PFSK-1 (cell line): Measurements from ENCODE around the gene NAA40.

Experiments
- FOXP2 ChIP-seq: optimal IDR thresholded peaks from 2 replicates; pipeline ENCODE3; 2011; ENCODE audit warnings: borderline replicate concordance, control low read depth, inconsistent platforms; ENCODE audit not compliant: insufficient read depth; ENCODE audit errors: extremely low read length, extremely low read depth
- POLR2AphosphoS5 ChIP-seq: IDR thresholded peaks from 2 replicates; pipeline ENCODE4 v1.6.1; 2012; ENCODE audit warnings: low read depth, mild to moderate bottlenecking, control low read depth, low read length, moderate library complexity
- SIN3A ChIP-seq: IDR thresholded peaks from 2 replicates; pipeline ENCODE4 v1.6.1; 2012; ENCODE audit warnings: mild to moderate bottlenecking, low read length, moderate library complexity, borderline replicate concordance; ENCODE audit not compliant: insufficient read depth
- TAF1 ChIP-seq: IDR thresholded peaks from 2 replicates; pipeline ENCODE4 v1.6.1; 2012; ENCODE audit warnings: low read length, control low read depth, borderline replicate concordance; ENCODE audit not compliant: insufficient read depth
- TF ChIP-seq, protein P1 (sequence below), 2 experiments: IDR thresholded peaks; 2 replicates each; pipeline versions ENCODE4 v1.6.1 to v1.8.0; 2011 to 2012; ENCODE audit warnings: low read depth in 2 of 2, low read length in 2 of 2, control low read depth in 1 of 2, inconsistent platforms in 1 of 2, mild to moderate bottlenecking in 1 of 2, moderate library complexity in 1 of 2; ENCODE audit not compliant: insufficient read depth in 1 of 2

Gene NAA40

DNA sequence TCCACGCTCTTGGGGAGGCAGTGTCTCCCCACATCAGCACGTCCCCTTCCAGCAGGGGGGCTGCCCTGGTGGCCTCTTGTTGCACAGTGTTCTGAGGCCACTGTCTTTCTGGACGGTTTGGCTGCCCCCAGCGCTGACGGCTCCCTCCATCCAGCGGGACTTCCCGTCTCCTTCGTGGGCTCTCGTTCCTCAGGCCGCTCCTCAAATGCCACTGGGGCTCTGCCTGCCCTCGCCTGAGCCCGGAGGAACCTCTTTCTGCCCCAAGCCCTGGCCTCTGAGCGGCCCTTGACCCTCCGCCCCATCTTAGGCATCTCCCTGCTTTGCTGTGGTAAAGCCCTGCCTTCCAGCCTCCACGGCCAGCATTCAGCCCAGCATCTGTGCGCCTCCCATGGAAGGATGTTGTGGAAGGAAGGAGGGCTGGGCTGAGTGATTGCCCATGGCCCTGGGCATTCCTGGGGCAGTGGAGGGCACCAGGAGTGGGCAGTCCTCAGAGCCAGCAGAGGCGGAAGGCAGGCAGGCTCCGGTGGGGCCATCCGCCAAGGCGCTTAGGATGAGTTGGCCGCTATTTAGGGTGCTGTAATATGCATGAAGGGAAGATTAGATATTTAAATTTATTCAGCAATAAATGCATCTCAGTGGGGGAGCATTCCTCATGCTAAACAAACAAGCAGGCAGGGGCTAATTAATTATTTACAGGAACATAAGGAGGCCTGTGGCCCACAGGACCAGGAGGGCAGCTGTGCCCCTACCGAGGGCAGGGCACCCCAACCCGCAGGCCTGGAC lies 65.2 kb downstream of the NAA40 start:
- no peak for TF ChIP-seq POLR2AphosphoS5
- TF ChIP-seq, protein P1, sequence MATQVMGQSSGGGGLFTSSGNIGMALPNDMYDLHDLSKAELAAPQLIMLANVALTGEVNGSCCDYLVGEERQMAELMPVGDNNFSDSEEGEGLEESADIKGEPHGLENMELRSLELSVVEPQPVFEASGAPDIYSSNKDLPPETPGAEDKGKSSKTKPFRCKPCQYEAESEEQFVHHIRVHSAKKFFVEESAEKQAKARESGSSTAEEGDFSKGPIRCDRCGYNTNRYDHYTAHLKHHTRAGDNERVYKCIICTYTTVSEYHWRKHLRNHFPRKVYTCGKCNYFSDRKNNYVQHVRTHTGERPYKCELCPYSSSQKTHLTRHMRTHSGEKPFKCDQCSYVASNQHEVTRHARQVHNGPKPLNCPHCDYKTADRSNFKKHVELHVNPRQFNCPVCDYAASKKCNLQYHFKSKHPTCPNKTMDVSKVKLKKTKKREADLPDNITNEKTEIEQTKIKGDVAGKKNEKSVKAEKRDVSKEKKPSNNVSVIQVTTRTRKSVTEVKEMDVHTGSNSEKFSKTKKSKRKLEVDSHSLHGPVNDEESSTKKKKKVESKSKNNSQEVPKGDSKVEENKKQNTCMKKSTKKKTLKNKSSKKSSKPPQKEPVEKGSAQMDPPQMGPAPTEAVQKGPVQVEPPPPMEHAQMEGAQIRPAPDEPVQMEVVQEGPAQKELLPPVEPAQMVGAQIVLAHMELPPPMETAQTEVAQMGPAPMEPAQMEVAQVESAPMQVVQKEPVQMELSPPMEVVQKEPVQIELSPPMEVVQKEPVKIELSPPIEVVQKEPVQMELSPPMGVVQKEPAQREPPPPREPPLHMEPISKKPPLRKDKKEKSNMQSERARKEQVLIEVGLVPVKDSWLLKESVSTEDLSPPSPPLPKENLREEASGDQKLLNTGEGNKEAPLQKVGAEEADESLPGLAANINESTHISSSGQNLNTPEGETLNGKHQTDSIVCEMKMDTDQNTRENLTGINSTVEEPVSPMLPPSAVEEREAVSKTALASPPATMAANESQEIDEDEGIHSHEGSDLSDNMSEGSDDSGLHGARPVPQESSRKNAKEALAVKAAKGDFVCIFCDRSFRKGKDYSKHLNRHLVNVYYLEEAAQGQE (IDR thresholded peaks at IDR 0.05; ENCODE audit: insufficient read depth in 1 of 2, low read depth in 2 of 2, low read length in 2 of 2): no peak
- no peak for TF ChIP-seq TAF1
- TF ChIP-seq FOXP2: no peak
- TF ChIP-seq SIN3A: no peak

DNA sequence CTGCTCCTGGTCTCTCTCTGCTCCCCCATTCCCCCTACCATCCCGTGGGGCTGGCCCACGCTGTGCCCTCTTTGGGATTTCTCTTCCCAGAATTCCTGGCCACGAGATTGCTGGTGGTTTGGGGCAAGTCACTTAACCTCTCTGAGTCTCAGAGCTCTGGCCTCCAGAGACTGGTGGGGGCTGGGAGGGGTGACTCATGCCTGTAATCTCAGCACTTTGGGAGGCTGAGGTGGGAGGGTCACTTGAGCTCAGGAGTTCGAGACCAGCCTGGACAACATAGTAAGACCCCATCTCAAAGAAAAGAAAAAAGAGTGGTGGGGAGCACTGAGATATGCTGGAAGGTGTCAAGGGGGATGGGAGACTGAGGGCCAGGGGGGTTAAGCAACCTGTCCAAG lies 65.8 kb downstream of the NAA40 start:
- TF ChIP-seq, protein P1 (IDR thresholded peaks at IDR 0.05; ENCODE audit: insufficient read depth in 1 of 2, low read depth in 2 of 2, low read length in 2 of 2): no peak
- no peak for TF ChIP-seq FOXP2
- TF ChIP-seq SIN3A: no peak
- TF ChIP-seq TAF1: no peak
- no peak for TF ChIP-seq POLR2AphosphoS5

DNA sequence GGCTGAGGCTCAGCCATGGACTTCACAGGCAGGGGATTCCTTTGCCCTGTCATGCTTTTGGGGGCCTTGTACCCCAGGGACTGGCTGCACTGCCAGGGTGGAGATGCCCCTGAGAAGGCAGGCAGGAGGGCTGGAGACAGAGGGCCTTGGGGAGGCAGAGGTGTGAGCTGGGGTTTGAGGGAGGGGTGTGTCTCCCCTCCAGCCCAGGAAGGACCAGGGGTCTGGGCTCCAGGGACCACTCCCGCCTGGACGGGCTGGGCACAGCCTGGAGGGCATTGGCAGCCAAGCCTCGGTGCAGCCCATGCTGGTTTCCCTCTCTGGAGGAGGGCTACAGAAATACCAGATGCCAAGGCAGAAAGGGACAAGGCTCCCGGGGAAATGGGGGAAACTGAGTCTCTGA lies 66.9 kb downstream of the NAA40 start:
- no peak for TF ChIP-seq TAF1
- no peak for TF ChIP-seq SIN3A
- no peak for TF ChIP-seq FOXP2

DNA sequence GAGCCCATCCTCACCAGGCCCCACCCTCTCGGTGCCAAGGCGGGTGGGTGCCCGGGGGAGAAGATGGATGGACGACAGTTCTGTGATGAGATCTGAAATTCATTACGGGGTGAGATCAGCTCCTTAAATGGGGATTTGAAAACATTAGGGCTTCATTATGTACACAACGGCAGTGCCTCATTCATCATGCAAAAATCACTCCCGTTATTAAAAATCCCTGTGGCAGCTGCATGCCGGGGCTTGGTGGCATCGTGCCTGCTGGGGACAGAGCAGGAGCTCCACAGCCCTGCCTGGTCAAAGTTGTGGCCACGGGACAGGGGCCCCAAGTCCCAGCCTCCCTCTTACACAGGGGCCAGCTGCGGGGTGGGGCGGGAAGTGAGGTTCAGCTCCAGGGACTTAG lies 67.6 kb downstream of the NAA40 start:
- no peak for TF ChIP-seq FOXP2
- TF ChIP-seq, protein P1 (IDR thresholded peaks at IDR 0.05; ENCODE audit: insufficient read depth in 1 of 2, low read depth in 2 of 2, low read length in 2 of 2): no peak
- no peak for TF ChIP-seq SIN3A
- no peak for TF ChIP-seq TAF1
- no peak for TF ChIP-seq POLR2AphosphoS5
